GM18505 (cell line): ENCODE results near the gene STAT1.

Experiments
- ATAC-seq: cut with Tn5 transposase; IDR thresholded peaks from one replicate; pipeline ENCODE4 v1.9.1; 2021; ENCODE audit not compliant: unreplicated experiment
- POLR2A ChIP-seq: IDR thresholded peaks from 4 replicates; pipeline ENCODE4 v1.6.1; 2011; ENCODE audit warnings: borderline replicate concordance; ENCODE audit not compliant: insufficient read depth, insufficient read length; ENCODE audit errors: extremely low read depth

The STAT1 gene

GRCh38 chr2:190993292-190993643, 20.7 kb downstream of the STAT1 start:
- TF ChIP-seq POLR2A: no peak
- ATAC-seq: no peak

- ATAC-seq: no peak
- no peak for TF ChIP-seq POLR2A
Observed at GRCh38 chr2:190990132-190990531, 23.8 kb downstream of the STAT1 start.

- peak; percentile 51 for TF ChIP-seq POLR2A
- no peak for ATAC-seq
Observed at GRCh38 chr2:190988910-190989309, 25.1 kb downstream of the STAT1 start.

GRCh38 chr2:190987938-190988337, 26.0 kb downstream of the STAT1 start:
- TF ChIP-seq POLR2A: no peak
- ATAC-seq: no peak

GRCh38 chr2:190987116-190987515, 26.9 kb downstream of the STAT1 start:
- no peak for ATAC-seq
- peak; percentile 4 for TF ChIP-seq POLR2A

GRCh38 chr2:190986221-190986953, 27.6 kb downstream of the STAT1 start:
- no peak for ATAC-seq
- no peak for TF ChIP-seq POLR2A

GRCh38 chr2:190984595-190984994, 29.4 kb downstream of the STAT1 start:
- TF ChIP-seq POLR2A: peak; percentile 42
- ATAC-seq: no peak

- TF ChIP-seq POLR2A: peak; percentile 12
- ATAC-seq: no peak
Observed at GRCh38 chr2:190982262-190983034, 31.5 kb downstream of the STAT1 start.

- ATAC-seq: no peak
- TF ChIP-seq POLR2A: no peak
Observed at GRCh38 chr2:190981733-190982132, 32.2 kb downstream of the STAT1 start.

GRCh38 chr2:190981333-190981732, 32.6 kb downstream of the STAT1 start:
- ATAC-seq: no peak
- no peak for TF ChIP-seq POLR2A

- no peak for TF ChIP-seq POLR2A
- no peak for ATAC-seq
Observed at GRCh38 chr2:190980630-190981209, 33.3 kb downstream of the STAT1 start.

GRCh38 chr2:190979906-190980629, 33.9 kb downstream of the STAT1 start:
- no peak for ATAC-seq
- peak; percentile 2 for TF ChIP-seq POLR2A

- ATAC-seq: no peak
- TF ChIP-seq POLR2A: peak; percentile 35
Observed at GRCh38 chr2:190978389-190979053, 35.5 kb downstream of the STAT1 start.
